Ectodermal cell (in vitro differentiated cells): ENCODE data around the gene GPR35.

ENCODE experiments used
- H3K27ac ChIP-seq: 2 replicates; pipeline ENCODE4 v1.7.0; 2013; ENCODE audit warnings: mild to moderate bottlenecking, low read depth, low read length; ENCODE audit not compliant: insufficient read depth, poor library complexity, severe bottlenecking
- H3K27me3 ChIP-seq: 2 replicates; pipeline ENCODE4 v1.7.0; 2013; ENCODE audit warnings: mild to moderate bottlenecking, low read length; ENCODE audit not compliant: insufficient read depth, control insufficient read depth, poor library complexity, severe bottlenecking
- H3K36me3 ChIP-seq: one replicate; pipeline ENCODE4 v1.7.0; 2013; ENCODE audit warnings: low read length; ENCODE audit not compliant: control insufficient read depth, insufficient read depth
- H3K4me1 ChIP-seq: one replicate; pipeline ENCODE4 v1.7.0; 2013; ENCODE audit warnings: low read length; ENCODE audit not compliant: control insufficient read depth, insufficient read depth
- H3K4me3 ChIP-seq: 2 replicates; pipeline ENCODE4 v1.7.0; 2013; ENCODE audit warnings: low read depth, low read length, control low read depth; ENCODE audit not compliant: insufficient read depth
- H3K9me3 ChIP-seq: 2 replicates; pipeline ENCODE4 v1.7.0; 2013; ENCODE audit warnings: mild to moderate bottlenecking, low read length, moderate library complexity; ENCODE audit not compliant: control insufficient read depth
- WGBS, 2 experiments: methylation state at CpG; one replicate each; pipeline ENCODE4 v1.1.7; 2013; ENCODE audit warnings: missing lambda C conversion rate in 2 of 2; 5-methylcytosine and 5-hydroxymethylcytosine counted together

Gene GPR35

DNA sequence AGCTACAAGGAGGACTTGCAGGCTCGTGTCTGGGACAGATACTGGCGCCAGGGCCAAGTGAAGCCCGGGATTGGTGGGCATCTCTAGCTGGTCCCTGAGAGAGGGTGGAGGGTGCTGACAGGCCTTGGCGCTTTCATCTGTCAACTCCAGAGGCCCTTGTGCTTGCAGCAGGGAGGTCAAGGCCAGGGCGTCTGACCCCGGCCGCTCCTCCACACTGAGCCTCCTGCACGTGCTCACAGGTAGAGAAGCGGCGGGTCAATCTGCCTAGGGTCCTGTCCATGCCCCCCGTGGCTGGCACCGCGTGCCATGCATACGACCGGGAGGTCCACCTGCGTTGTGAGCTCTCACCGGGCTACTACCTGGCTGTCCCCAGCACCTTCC is 29.2 kb upstream of the GPR35 start:
- Histone ChIP-seq H3K9me3 (no peaks in the 10 kb centered on the region), H3K4me1 (no peaks in the 10 kb centered on the region), H3K4me3 (no peak overlapping the region), H3K27ac (no peak overlapping the region), H3K27me3 (no peaks in the 10 kb centered on the region), H3K36me3 (peaks cover 6% of the 10 kb centered on the region)
- 95 to 97% methylated on average over 17 of the region's 17 CpGs for WGBS, 2 experiments

GRCh38 chr2:240596491-240596931 is 28.8 kb upstream of the GPR35 start:
- Histone ChIP-seq H3K36me3 (peaks cover 6% of the 10 kb centered on the region), H3K4me1 (no peaks in the 10 kb centered on the region), H3K27ac (no peak overlapping the region), H3K9me3 (no peaks in the 10 kb centered on the region), H3K27me3 (no peaks in the 10 kb centered on the region), H3K4me3 (no peak overlapping the region)
- WGBS, 2 experiments = 95 to 97% methylated on average over 23 of the region's 23 CpGs

DNA sequence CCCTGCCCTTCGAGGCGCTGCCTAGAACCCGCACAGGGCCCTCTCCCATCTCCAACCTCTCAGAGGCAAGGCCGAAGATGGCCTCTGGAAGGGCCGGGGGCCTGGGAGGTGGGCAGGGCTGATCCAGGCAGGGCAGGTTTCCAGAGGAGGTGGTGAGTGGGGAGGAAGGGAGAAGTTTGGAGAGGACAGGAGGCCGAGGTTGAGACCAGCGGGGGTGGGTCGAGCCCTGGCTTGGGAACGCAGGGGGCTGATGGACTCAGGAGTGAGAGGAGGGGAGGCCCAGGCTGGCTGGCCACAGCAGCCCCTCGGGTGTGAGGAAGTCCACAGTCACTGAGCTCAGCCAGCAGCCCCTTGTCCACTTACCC is 28.2 kb upstream of the GPR35 start:
- Histone ChIP-seq H3K27ac (no peak overlapping the region), H3K27me3 (no peaks in the 10 kb centered on the region), H3K36me3 (peaks cover 3% of the 10 kb centered on the region), H3K9me3 (no peaks in the 10 kb centered on the region), H3K4me1 (no peaks in the 10 kb centered on the region), H3K4me3 (no peak overlapping the region)
- 95% methylated on average over 10 of the region's 10 CpGs for WGBS, 2 experiments

- Histone ChIP-seq H3K9me3 (no peaks in the 10 kb centered on the region), H3K4me1 (no peaks in the 10 kb centered on the region), H3K27ac (no peak overlapping the region), H3K4me3 (no peak overlapping the region), H3K27me3 (no peaks in the 10 kb centered on the region), H3K36me3 (no peaks in the 10 kb centered on the region)
- WGBS, 2 experiments = 92 to 93% methylated on average over 22 of the region's 22 CpGs
These were observed 27.7 kb upstream of the GPR35 start for GRCh38 chr2:240597419-240598181.

- Histone ChIP-seq H3K27me3 (no peaks in the 10 kb centered on the region), H3K27ac (no peak overlapping the region), H3K36me3 (no peaks in the 10 kb centered on the region), H3K9me3 (no peaks in the 10 kb centered on the region), H3K4me3 (no peak overlapping the region), H3K4me1 (no peaks in the 10 kb centered on the region)
- WGBS, 2 experiments = 95 to 96% methylated on average over 17 of the region's 17 CpGs
These were observed 26.9 kb upstream of the GPR35 start for GRCh38 chr2:240598311-240598911.

- H3K4me1 ChIP-seq = peaks cover 2% of the 10 kb centered on the region
- H3K36me3 ChIP-seq = no peaks in the 10 kb centered on the region
- 95 to 98% methylated on average over 11 of the region's 11 CpGs for WGBS, 2 experiments
These were observed 26.1 kb upstream of the GPR35 start for GRCh38 chr2:240599141-240599583.

DNA sequence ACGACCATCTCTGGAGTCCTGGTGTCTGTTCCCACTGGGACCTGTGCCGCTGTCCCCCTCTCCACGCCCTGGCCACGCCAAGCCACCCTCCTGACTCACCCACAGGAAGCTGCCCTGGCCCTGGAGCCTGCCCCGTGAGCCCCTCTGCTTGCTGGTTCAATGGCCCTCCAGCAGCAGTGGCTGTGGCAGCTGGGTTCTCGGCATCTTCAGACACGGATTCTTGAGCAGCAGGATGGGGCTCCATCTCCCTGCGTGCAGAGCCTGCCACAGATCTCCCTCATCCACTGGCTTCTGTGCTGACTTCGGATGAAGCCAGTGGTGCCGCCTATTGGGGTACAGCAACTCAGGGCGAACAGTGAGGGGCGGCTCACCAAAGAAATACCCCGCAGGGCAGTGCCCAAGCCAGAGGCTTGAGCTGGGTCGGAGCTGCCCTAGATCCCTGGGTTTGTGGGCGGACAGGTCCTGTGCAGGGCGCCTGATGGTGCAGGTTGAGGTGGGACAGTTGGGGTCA is 24.8 kb upstream of the GPR35 start:
- Histone ChIP-seq H3K27ac (no peak overlapping the region), H3K4me1 (peaks cover 3% of the 10 kb centered on the region), H3K36me3 (no peaks in the 10 kb centered on the region), H3K9me3 (no peaks in the 10 kb centered on the region), H3K4me3 (no peak overlapping the region), H3K27me3 (no peaks in the 10 kb centered on the region)
- WGBS, 2 experiments = 94% methylated on average over 16 of the region's 16 CpGs

More at GRCh38 chr2:240599141-240599583, 26.1 kb upstream of the GPR35 start:
- no peaks in the 10 kb centered on the region for H3K27me3 ChIP-seq
- no peak overlapping the region for H3K4me3 ChIP-seq
- no peaks in the 10 kb centered on the region for H3K9me3 ChIP-seq
- H3K27ac ChIP-seq = no peak overlapping the region

DNA sequence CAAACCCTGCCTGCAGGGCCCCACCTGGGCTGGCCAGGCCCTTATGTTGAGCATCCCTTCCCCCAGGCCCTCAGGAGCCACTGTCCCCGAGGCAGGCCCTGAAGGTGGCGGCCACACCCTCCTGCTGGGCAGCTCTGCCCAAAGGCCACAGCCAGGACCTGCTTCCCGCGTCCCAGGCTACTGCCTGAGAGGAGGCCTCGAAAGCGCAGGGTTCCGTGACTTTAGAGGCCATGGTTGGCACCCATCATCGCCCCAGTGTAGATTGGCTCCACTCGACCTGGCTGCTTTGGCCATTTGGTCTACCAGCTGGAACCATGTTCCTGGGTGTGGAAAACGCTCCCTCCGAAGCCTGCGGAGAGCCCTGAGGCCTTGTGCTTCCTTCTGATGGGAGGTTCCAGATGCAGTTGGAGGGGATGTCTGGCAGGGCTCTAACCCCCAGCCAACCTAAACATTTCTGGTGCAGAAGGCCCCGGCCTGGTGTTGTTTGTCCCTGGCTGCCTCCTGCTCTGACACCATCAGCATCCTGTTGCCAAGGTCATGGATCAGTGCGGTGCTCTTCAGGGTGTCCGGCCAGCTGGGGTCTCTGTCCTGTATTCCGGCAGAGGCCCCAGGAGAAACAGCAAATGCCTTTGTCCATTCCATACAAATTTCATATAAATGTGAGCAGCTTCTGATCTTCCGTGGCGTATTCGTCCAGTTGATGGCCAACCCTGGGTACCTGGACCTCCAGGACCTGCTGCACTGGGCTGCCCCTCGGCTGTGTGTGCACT is 24.0 kb upstream of the GPR35 start:
- 88 to 89% methylated on average over 20 of the region's 20 CpGs for WGBS, 2 experiments
- no peak overlapping the region for H3K4me3 ChIP-seq
- H3K9me3 ChIP-seq = no peaks in the 10 kb centered on the region
- no peaks in the 10 kb centered on the region for H3K36me3 ChIP-seq
- no peak overlapping the region for H3K27ac ChIP-seq
- H3K27me3 ChIP-seq = no peaks in the 10 kb centered on the region
- H3K4me1 ChIP-seq = peaks cover 3% of the 10 kb centered on the region

GRCh38 chr2:240601831-240602160 is 23.5 kb upstream of the GPR35 start:
- Histone ChIP-seq H3K4me1 (peaks cover 3% of the 10 kb centered on the region), H3K27me3 (no peaks in the 10 kb centered on the region), H3K9me3 (no peaks in the 10 kb centered on the region), H3K4me3 (no peak overlapping the region), H3K27ac (no peak overlapping the region), H3K36me3 (no peaks in the 10 kb centered on the region)
- WGBS, 2 experiments = 95% methylated on average over 11 of the region's 11 CpGs
